SJCRH30 (cell line): ENCODE measurements around the gene TMEM176A. TPM values are rescaled to one million over a fixed set of nuclear protein-coding genes. Genes with fewer than 3 reads are reported as not detected.

Experiments
- DNase-seq, 2 experiments: peaks; one replicate each; pipeline ENCODE4 v3.0.0-alpha.2; 2015 to 2020
- H3K27ac ChIP-seq: fragments of 250-450 bp; sonication (Bioruptor Pico); 2 replicates; pipeline ENCODE4 v1.5.1; 2020; ENCODE audit warnings: mild to moderate bottlenecking, moderate library complexity
- H3K27me3 ChIP-seq: fragments of 250-450 bp; sonication (Bioruptor Pico); 2 replicates; pipeline ENCODE4 v1.5.1; 2020; ENCODE audit warnings: mild to moderate bottlenecking, moderate library complexity
- H3K36me3 ChIP-seq: fragments of 250-450 bp; sonication (Bioruptor Pico); 2 replicates; pipeline ENCODE4 v1.5.1; 2020; ENCODE audit warnings: mild to moderate bottlenecking, moderate library complexity
- H3K4me1 ChIP-seq: fragments of 250-450 bp; sonication (Bioruptor Pico); 2 replicates; pipeline ENCODE4 v1.5.1; 2020; ENCODE audit warnings: mild to moderate bottlenecking, moderate library complexity
- H3K4me3 ChIP-seq: fragments of 250-450 bp; sonication (Bioruptor Pico); 2 replicates; pipeline ENCODE4 v1.5.1; 2020; ENCODE audit warnings: mild to moderate bottlenecking, moderate library complexity
- H3K9me3 ChIP-seq: fragments of 250-450 bp; sonication (Bioruptor Pico); replicated peaks from 2 replicates; pipeline ENCODE4 v1.5.1; 2020; ENCODE audit warnings: mild to moderate bottlenecking, moderate library complexity
- total RNA-seq: library from RNA; depleted of rRNA; stranded (reverse); fragments of >200 nt; shearing (Covaris generic); gene quantifications from 2 replicates; pipeline ENCODE4 v1.2.3, GENCODE V29; 2014

TMEM176A gene
- total RNA-seq, 1 experiment from 2014 or later: not detected

GRCh38 chr7:150845421-150845861, 44.9 kb downstream of the TMEM176A start:
- DNase-seq: peak; percentile 17 to 32
- Histone ChIP-seq H3K4me3 (no peak overlapping the region), H3K27ac (no peak overlapping the region), H3K27me3 (peaks cover 26% of the 10 kb centered on the region), H3K36me3 (no peaks in the 10 kb centered on the region), H3K9me3 (no peaks in the 10 kb centered on the region), H3K4me1 (0 out of 2 replicates have a peak, but pooled peaks cover 2% of the 10 kb centered on the region)

GRCh38 chr7:150846291-150847115, 45.9 kb downstream of the TMEM176A start:
- H3K27ac ChIP-seq: no peak overlapping the region
- peaks cover 22% of the 10 kb centered on the region for H3K27me3 ChIP-seq
- no peaks in the 10 kb centered on the region for H3K9me3 ChIP-seq
- no peaks in the 10 kb centered on the region for H3K36me3 ChIP-seq
- 0 out of 2 replicates have a peak, but pooled peaks cover 2% of the 10 kb centered on the region for H3K4me1 ChIP-seq
- DNase-seq: no peak
- no peak overlapping the region for H3K4me3 ChIP-seq

GRCh38 chr7:150847536-150847935, 47.0 kb downstream of the TMEM176A start:
- H3K27me3 ChIP-seq: peaks cover 31% of the 10 kb centered on the region
- DNase-seq: no peak
- H3K27ac ChIP-seq: no peak overlapping the region

GRCh38 chr7:150848111-150848510, 47.5 kb downstream of the TMEM176A start:
- no peak for DNase-seq
- Histone ChIP-seq H3K27ac (no peak overlapping the region), H3K36me3 (no peaks in the 10 kb centered on the region), H3K9me3 (no peaks in the 10 kb centered on the region), H3K4me3 (no peak overlapping the region), H3K27me3 (peaks cover 35% of the 10 kb centered on the region), H3K4me1 (0 out of 2 replicates have a peak, but pooled peaks cover 2% of the 10 kb centered on the region)

More at GRCh38 chr7:150847536-150847935, 47.0 kb downstream of the TMEM176A start:
- Histone ChIP-seq H3K9me3 (no peaks in the 10 kb centered on the region), H3K36me3 (no peaks in the 10 kb centered on the region), H3K4me1 (0 out of 2 replicates have a peak, but pooled peaks cover 2% of the 10 kb centered on the region), H3K4me3 (no peak overlapping the region)

- no peak for DNase-seq
- H3K9me3 ChIP-seq: no peaks in the 10 kb centered on the region
These were observed 48.1 kb downstream of the TMEM176A start for GRCh38 chr7:150848561-150849115.

GRCh38 chr7:150849204-150849775, 48.7 kb downstream of the TMEM176A start:
- Histone ChIP-seq H3K4me3 (no peak overlapping the region), H3K27me3 (peaks cover 43% of the 10 kb centered on the region), H3K27ac (no peak overlapping the region), H3K36me3 (no peaks in the 10 kb centered on the region), H3K4me1 (0 out of 2 replicates have a peak, but pooled peaks cover 2% of the 10 kb centered on the region), H3K9me3 (no peaks in the 10 kb centered on the region)
- DNase-seq: no peak

More at GRCh38 chr7:150848561-150849115, 48.1 kb downstream of the TMEM176A start:
- H3K27me3 ChIP-seq: peaks cover 36% of the 10 kb centered on the region
- H3K27ac ChIP-seq: no peak overlapping the region
- 0 out of 2 replicates have a peak, but pooled peaks cover 2% of the 10 kb centered on the region for H3K4me1 ChIP-seq
- no peak overlapping the region for H3K4me3 ChIP-seq
- H3K36me3 ChIP-seq: no peaks in the 10 kb centered on the region

GRCh38 chr7:150850273-150850672, 49.7 kb downstream of the TMEM176A start:
- DNase-seq: no peak
- H3K4me3 ChIP-seq: no peak overlapping the region
- H3K27me3 ChIP-seq: peaks cover 48% of the 10 kb centered on the region
- 0 out of 2 replicates have a peak, but pooled peaks cover under 1% of the 10 kb centered on the region for H3K4me1 ChIP-seq
- no peaks in the 10 kb centered on the region for H3K9me3 ChIP-seq
- H3K27ac ChIP-seq: no peak overlapping the region
- H3K36me3 ChIP-seq: no peaks in the 10 kb centered on the region

- H3K27ac ChIP-seq: no peak overlapping the region
- H3K27me3 ChIP-seq: peaks cover 47% of the 10 kb centered on the region
- no peak overlapping the region for H3K4me3 ChIP-seq
- no peaks in the 10 kb centered on the region for H3K36me3 ChIP-seq
- H3K4me1 ChIP-seq: no peaks in the 10 kb centered on the region
- no peak for DNase-seq
- H3K9me3 ChIP-seq: no peaks in the 10 kb centered on the region
These were observed 51.2 kb downstream of the TMEM176A start for GRCh38 chr7:150851492-150852370.

GRCh38 chr7:150852371-150852905, 51.9 kb downstream of the TMEM176A start, which contains the start of gene AOC1:
AOC1 (plus strand) TSS chr7:150852517; CDS start chr7:150856471, 3,954 bp downstream.
- DNase-seq: no peak
- no peaks in the 10 kb centered on the region for H3K9me3 ChIP-seq
- H3K27me3 ChIP-seq: peaks cover 46% of the 10 kb centered on the region
- H3K27ac ChIP-seq: no peak within 1 kb of the TSS
- no peaks in the 10 kb centered on the region for H3K36me3 ChIP-seq
- H3K4me3 ChIP-seq: no peak within 1 kb of the TSS
- H3K4me1 ChIP-seq: no peaks in the 10 kb centered on the region

- Histone ChIP-seq H3K9me3 (no peaks in the 10 kb centered on the region), H3K4me1 (no peaks in the 10 kb centered on the region), H3K36me3 (no peaks in the 10 kb centered on the region), H3K4me3 (no peak overlapping the region), H3K27me3 (peaks cover 43% of the 10 kb centered on the region), H3K27ac (no peak overlapping the region)
- DNase-seq: no peak
These were observed 53.8 kb downstream of the TMEM176A start for GRCh38 chr7:150854066-150855000.
